Osteoblast (primary cell): ENCODE data around the gene ARHGAP10. TPM values are rescaled to one million over a fixed set of nuclear protein-coding genes. Genes with fewer than 3 reads are reported as not detected.

Experiments
- DNase-seq: peaks from one replicate; pipeline ENCODE4 v3.0.0; 2011; ENCODE audit warnings: low spot score, mixed read lengths; ENCODE audit not compliant: insufficient read length; ENCODE audit errors: missing footprints
- H2AFZ ChIP-seq: 2 replicates; pipeline ENCODE4 v1.6.0; 2011; ENCODE audit warnings: mild to moderate bottlenecking, low read length
- H3K27ac ChIP-seq: 2 replicates; pipeline ENCODE4 v1.5.1; 2011; ENCODE audit warnings: mild to moderate bottlenecking, low read depth, low read length, moderate library complexity
- H3K27me3 ChIP-seq: 2 replicates; pipeline ENCODE4 v1.6.0; 2012; ENCODE audit warnings: mild to moderate bottlenecking, control low read depth, inconsistent platforms, low read length, moderate library complexity; ENCODE audit not compliant: insufficient read depth
- H3K36me3 ChIP-seq: 2 replicates; pipeline ENCODE4 v1.5.1; 2011; ENCODE audit warnings: mild to moderate bottlenecking, low read length, control low read depth, moderate library complexity; ENCODE audit not compliant: insufficient read depth
- H3K4me1 ChIP-seq: 2 replicates; pipeline ENCODE4 v1.5.1; 2011; ENCODE audit warnings: mild to moderate bottlenecking, low read length, control low read depth, moderate library complexity; ENCODE audit not compliant: insufficient read depth
- H3K4me2 ChIP-seq: 2 replicates; pipeline ENCODE4 v1.6.0; 2011; ENCODE audit warnings: mild to moderate bottlenecking, low read length; ENCODE audit not compliant: insufficient read depth
- H3K4me3 ChIP-seq: fragments of 200-600 bp; sonication (generic); 3 replicates; pipeline ENCODE4 v1.5.1; 2012; ENCODE audit warnings: mild to moderate bottlenecking, low read length, inconsistent platforms; ENCODE audit not compliant: insufficient read depth
- H3K79me2 ChIP-seq: 2 replicates; pipeline ENCODE4 v1.6.0; 2012; ENCODE audit warnings: mild to moderate bottlenecking, low read length, control low read depth, inconsistent platforms; ENCODE audit not compliant: insufficient read depth
- H3K9me3 ChIP-seq: 2 replicates; pipeline ENCODE4 v1.5.1; 2011; ENCODE audit warnings: low read depth, low read length, control low read depth
- H4K20me1 ChIP-seq: 2 replicates; pipeline ENCODE4 v1.6.0; 2012; ENCODE audit warnings: mild to moderate bottlenecking, low read length, control low read depth; ENCODE audit not compliant: insufficient read depth
- CTCF ChIP-seq: IDR thresholded peaks from 2 replicates; pipeline ENCODE4 v1.5.1; 2011; ENCODE audit warnings: mild to moderate bottlenecking, low read depth, low read length, moderate library complexity; ENCODE audit errors: extremely low read depth
- total RNA-seq: library from RNA; depleted of rRNA; stranded (reverse); fragments of >200 nt; gene quantifications from 2 replicates; pipeline ENCODE4 v1.2.3, GENCODE V29; 2012

The ARHGAP10 gene
- total RNA-seq, 1 donor = 31.5 TPM

- Histone ChIP-seq H3K4me1 (peaks cover 13% of the 10 kb centered on the region), H3K9me3 (no peaks in the 10 kb centered on the region), H4K20me1 (peaks cover 23% of the 10 kb centered on the region), H3K4me2 (no peak overlapping the region), H3K79me2 (peaks cover 79% of the 10 kb centered on the region), H3K27me3 (no peaks in the 10 kb centered on the region), H3K4me3 (no peak overlapping the region), H3K27ac (no peak overlapping the region), H3K36me3 (no peaks in the 10 kb centered on the region), H2AFZ (no peak overlapping the region)
- no peak for TF ChIP-seq CTCF
- no peak for DNase-seq
Measured at GRCh38 chr4:147778942-147779341, 47.1 kb downstream of the ARHGAP10 start.

GRCh38 chr4:147779451-147779850 lies 47.6 kb downstream of the ARHGAP10 start:
- no peak overlapping the region for H2AFZ ChIP-seq
- H3K79me2 ChIP-seq = peaks cover 76% of the 10 kb centered on the region
- H3K4me1 ChIP-seq = peaks cover 13% of the 10 kb centered on the region
- H3K4me2 ChIP-seq = no peak overlapping the region
- no peak for TF ChIP-seq CTCF
- H3K27ac ChIP-seq = no peak overlapping the region
- no peak overlapping the region for H3K4me3 ChIP-seq
- DNase-seq = no peak
- H3K27me3 ChIP-seq = no peaks in the 10 kb centered on the region
- H3K9me3 ChIP-seq = no peaks in the 10 kb centered on the region
- H4K20me1 ChIP-seq = peaks cover 23% of the 10 kb centered on the region
- no peaks in the 10 kb centered on the region for H3K36me3 ChIP-seq

- TF ChIP-seq CTCF = no peak
- Histone ChIP-seq H3K27ac (no peak overlapping the region), H3K36me3 (no peaks in the 10 kb centered on the region), H3K4me2 (no peak overlapping the region), H3K79me2 (peaks cover 70% of the 10 kb centered on the region), H3K27me3 (no peaks in the 10 kb centered on the region), H3K9me3 (no peaks in the 10 kb centered on the region), H3K4me1 (peaks cover 13% of the 10 kb centered on the region), H4K20me1 (peaks cover 23% of the 10 kb centered on the region), H3K4me3 (no peak overlapping the region), H2AFZ (no peak overlapping the region)
- DNase-seq = no peak
Measured at GRCh38 chr4:147780137-147780777, 48.4 kb downstream of the ARHGAP10 start.

GRCh38 chr4:147782087-147782781 lies 50.3 kb downstream of the ARHGAP10 start:
- Histone ChIP-seq H2AFZ (no peak overlapping the region), H3K27me3 (no peaks in the 10 kb centered on the region), H3K4me1 (peaks cover 18% of the 10 kb centered on the region), H4K20me1 (peaks cover 26% of the 10 kb centered on the region), H3K36me3 (no peaks in the 10 kb centered on the region), H3K4me2 (no peak overlapping the region), H3K4me3 (no peak overlapping the region), H3K9me3 (no peaks in the 10 kb centered on the region), H3K79me2 (peaks cover 67% of the 10 kb centered on the region), H3K27ac (no peak overlapping the region)
- no peak for DNase-seq
- no peak for TF ChIP-seq CTCF
